Measurements from ENCODE around the gene SPRYD4.

The SPRYD4 gene

DNA sequence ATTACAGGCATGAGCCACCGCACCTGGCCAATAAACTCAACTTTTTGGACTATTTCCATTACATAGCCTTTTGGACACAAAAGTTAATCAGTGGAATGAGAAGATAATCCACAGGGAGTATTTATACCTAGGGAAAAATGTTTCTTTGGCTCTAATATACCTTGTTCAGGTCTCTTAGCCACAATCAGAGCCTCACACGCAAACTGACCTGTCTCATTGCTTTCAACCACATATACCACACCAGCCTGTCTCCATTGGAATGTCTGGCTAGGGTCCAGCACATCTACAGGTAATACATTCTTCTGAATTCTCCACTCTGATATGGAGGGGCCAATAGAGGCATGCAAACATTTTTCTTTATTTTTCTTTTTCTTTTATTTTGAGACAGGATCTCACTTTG is 49.5 kb downstream of the SPRYD4 start:
- TF ChIP-seq, protein P1, sequence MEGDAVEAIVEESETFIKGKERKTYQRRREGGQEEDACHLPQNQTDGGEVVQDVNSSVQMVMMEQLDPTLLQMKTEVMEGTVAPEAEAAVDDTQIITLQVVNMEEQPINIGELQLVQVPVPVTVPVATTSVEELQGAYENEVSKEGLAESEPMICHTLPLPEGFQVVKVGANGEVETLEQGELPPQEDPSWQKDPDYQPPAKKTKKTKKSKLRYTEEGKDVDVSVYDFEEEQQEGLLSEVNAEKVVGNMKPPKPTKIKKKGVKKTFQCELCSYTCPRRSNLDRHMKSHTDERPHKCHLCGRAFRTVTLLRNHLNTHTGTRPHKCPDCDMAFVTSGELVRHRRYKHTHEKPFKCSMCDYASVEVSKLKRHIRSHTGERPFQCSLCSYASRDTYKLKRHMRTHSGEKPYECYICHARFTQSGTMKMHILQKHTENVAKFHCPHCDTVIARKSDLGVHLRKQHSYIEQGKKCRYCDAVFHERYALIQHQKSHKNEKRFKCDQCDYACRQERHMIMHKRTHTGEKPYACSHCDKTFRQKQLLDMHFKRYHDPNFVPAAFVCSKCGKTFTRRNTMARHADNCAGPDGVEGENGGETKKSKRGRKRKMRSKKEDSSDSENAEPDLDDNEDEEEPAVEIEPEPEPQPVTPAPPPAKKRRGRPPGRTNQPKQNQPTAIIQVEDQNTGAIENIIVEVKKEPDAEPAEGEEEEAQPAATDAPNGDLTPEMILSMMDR (conservative IDR thresholded peaks at IDR 0.05; ENCODE audit: low read depth, low read length) = no peak
- H3K4me3 ChIP-seq (ENCODE audit: low read depth, low read length) = no peak overlapping the region
- no peak for DNase-seq (ENCODE audit: low read depth)

DNA sequence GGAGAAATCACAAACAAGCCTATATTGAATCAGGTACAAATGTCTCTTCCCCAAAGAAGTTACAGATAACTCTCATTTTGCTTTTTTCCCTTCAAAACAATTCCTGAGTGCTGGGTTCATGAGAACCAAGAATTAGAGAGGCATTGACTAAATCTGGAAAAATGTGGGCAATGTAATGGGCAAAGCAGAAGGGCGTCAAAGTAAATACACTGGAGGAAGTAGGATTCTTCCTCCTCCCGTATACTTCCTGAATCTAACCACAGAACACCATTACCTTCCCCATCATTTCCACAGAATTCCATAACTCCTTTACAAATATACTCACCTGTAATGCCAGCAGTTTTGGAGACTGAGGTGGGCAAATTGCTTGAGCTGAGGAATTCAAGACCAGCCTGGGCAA is 50.2 kb downstream of the SPRYD4 start:
- no peak overlapping the region for H3K4me3 ChIP-seq (ENCODE audit: low read depth, low read length)
- TF ChIP-seq, protein P1 (conservative IDR thresholded peaks at IDR 0.05; ENCODE audit: low read depth, low read length) = no peak
- DNase-seq (ENCODE audit: low read depth) = no peak

DNA sequence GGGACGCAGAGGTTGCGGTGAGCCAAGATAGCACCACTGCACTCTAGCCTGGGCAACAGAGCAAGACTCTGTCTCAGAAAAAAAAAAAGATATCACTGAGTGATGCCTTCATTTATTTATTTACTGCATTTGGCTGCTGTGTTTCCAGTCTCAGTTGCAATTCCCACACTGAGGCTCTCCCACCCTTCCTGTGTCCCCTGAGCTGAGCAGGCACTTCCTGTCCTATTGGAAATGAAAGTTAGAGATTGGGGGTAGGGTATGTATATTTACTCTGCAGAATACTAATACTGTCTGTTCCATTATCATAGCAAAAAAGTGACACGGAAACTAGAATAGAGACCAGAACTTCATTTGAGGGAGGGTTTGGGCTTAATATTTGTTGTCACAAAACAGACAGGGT is 51.7 kb downstream of the SPRYD4 start:
- peak; percentile 24 for DNase-seq (ENCODE audit: low read depth)
- TF ChIP-seq, protein P1 (conservative IDR thresholded peaks at IDR 0.05; ENCODE audit: low read depth, low read length) = no peak
- H3K4me3 ChIP-seq (ENCODE audit: low read depth, low read length) = no peak overlapping the region

DNA sequence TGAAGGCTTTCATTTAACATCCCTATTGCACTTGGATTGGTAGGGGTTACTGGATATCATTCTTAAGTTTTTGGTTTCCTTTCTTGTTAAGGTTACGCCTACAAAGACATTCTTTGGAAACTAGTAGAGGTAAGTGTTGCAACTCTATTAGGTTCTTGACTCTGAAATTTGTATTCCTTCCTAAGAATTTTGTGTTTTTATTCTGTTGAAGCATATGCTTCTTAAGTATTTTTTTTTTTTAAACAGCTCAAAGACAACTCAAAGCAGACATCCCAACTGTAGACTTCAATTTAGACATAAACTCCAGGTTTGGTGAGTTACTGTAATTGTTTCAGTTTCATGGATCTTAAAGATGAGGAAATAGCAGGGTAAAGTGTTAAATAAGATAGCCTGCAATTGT is 52.1 kb downstream of the SPRYD4 start:
- TF ChIP-seq, protein P1 (conservative IDR thresholded peaks at IDR 0.05; ENCODE audit: low read depth, low read length) = no peak
- peak; percentile 62 for DNase-seq (ENCODE audit: low read depth)
- no peak overlapping the region for H3K4me3 ChIP-seq (ENCODE audit: low read depth, low read length)

DNA sequence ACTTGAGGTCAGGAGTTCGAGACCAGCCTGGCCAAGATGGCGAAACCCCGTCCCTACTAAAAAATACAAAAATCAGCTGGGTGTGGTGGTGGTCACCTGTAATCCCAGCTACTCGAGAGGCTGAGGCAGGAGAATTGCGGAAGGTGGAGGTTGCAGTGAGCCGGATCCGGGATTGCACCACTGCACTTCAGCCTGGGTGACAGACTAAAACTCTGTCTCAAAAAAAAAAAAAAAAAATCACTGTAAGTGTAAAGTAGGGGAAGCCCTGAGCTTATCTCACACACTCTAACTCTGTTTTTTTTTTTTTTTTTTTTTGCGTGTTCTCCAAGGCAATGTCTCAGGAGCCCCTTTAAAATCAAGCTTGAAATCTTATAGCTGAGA is 52.8 kb downstream of the SPRYD4 start:
- peak overlapping the region; percentile 71 for H3K4me3 ChIP-seq (ENCODE audit: low read depth, low read length)
- TF ChIP-seq, protein P1 (conservative IDR thresholded peaks at IDR 0.05; ENCODE audit: low read depth, low read length) = no peak
- DNase-seq (ENCODE audit: low read depth) = no peak

DNA sequence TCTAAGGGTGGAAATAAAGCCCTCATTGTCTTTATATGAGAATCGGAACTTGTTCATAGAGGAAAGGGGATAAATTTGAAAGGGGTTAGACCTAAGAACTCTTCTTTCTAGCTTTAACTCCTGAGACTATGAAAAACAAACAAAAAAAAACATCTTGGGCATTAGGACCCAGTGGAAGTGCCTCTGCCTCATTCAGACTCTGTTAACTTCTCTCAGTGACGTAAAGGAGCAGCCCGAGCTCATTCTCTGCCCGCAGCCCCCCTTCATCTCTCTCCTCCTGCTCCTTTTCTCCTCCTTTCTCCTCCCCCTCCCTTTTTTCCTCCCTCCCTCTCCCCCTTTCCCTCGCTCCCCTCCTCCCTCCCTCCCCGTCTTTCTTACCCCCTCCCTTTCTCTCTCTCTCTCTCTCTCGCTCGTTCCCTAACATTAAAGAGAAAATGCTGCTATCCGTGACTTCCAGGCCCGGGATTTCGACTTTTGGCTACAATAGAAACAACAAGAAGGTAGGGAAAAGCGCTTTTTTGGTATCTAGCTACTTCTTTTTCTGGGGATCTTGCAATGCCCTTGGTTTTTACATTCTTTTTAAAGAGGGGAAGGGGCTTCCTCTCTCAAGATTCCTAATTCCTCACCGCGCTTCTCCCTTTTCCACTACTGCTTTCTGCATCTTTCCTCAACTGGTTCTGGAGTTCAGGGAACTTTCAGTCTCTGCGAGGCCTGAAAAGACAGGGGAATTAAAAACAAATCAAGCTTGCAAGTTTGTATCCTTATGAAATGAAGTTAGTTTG is 53.4 kb downstream of the SPRYD4 start, which contains the start of gene RBMS2:
RBMS2 (plus strand) TSS at position 231 of the 782 bp plus-strand sequence; CDS start at position 435, 204 bp downstream.
- TF ChIP-seq, protein P1 (conservative IDR thresholded peaks at IDR 0.05; ENCODE audit: low read depth, low read length) = no peak
- DNase-seq (ENCODE audit: low read depth) = peak; percentile 97
- peak within 1 kb of the TSS; percentile 71 for H3K4me3 ChIP-seq (ENCODE audit: low read depth, low read length)

Data from choroid plexus epithelial cell (primary cell).